GM19023 (cell line): ENCODE measurements around the gene ARID3A.
"Not testable (repeated sequence)": the region's sequence is repeated elsewhere in the genome, so short reads cannot be mapped to it uniquely, and the experiment has no call there.

Source experiments
- ATAC-seq: cut with Tn5 transposase; IDR thresholded peaks from one replicate; pipeline ENCODE4 v1.9.1; 2021; ENCODE audit warnings: mild to moderate bottlenecking, moderate library complexity; ENCODE audit not compliant: unreplicated experiment

The ARID3A gene

GRCh38 chr19:925526-926322, at the start of gene ARID3A:
Gene ARID3A (plus strand): TSS chr19:926035. CDS start chr19:929529, 3,494 bp downstream.
- ATAC-seq: peak; percentile 49

- ATAC-seq: no peak
Observed at GRCh38 chr19:876089-876488, 49.7 kb upstream of the ARID3A start.

GRCh38 chr19:876780-877314, 49.0 kb upstream of the ARID3A start:
- ATAC-seq: no peak

GRCh38 chr19:877992-878660, 47.7 kb upstream of the ARID3A start:
- ATAC-seq: not testable (repeated sequence)

- not testable (repeated sequence) for ATAC-seq
Observed at GRCh38 chr19:878751-879561, 46.9 kb upstream of the ARID3A start.

GRCh38 chr19:879711-880438, 46.0 kb upstream of the ARID3A start:
- no peak for ATAC-seq

GRCh38 chr19:881385-882071, 44.3 kb upstream of the ARID3A start:
- no peak for ATAC-seq

GRCh38 chr19:882871-883497, 42.9 kb upstream of the ARID3A start:
- ATAC-seq: no peak

GRCh38 chr19:883661-884211, 42.1 kb upstream of the ARID3A start:
- no peak for ATAC-seq

- ATAC-seq: no peak
Observed at GRCh38 chr19:884420-885211, 41.2 kb upstream of the ARID3A start.

- ATAC-seq: no peak
Observed at GRCh38 chr19:885536-886224, 40.2 kb upstream of the ARID3A start.

- no peak for ATAC-seq
Observed at GRCh38 chr19:887072-887471, 38.8 kb upstream of the ARID3A start.

- ATAC-seq: no peak
Observed at GRCh38 chr19:887599-887998, 38.2 kb upstream of the ARID3A start.

- no peak for ATAC-seq
Observed at GRCh38 chr19:888581-889385, 37.1 kb upstream of the ARID3A start.

- ATAC-seq: no peak
Observed at GRCh38 chr19:889662-890295, 36.1 kb upstream of the ARID3A start.

- no peak for ATAC-seq
Observed at GRCh38 chr19:890831-891230, 35.0 kb upstream of the ARID3A start.
